HepG2 (cell line): Measurements from ENCODE around the gene HYAL2. TPM values are rescaled to one million over a fixed set of nuclear protein-coding genes. Genes with fewer than 3 reads are reported as not detected.

Source experiments
- ATAC-seq: fragments of 200-7000 bp; cut with Tn5 transposase; 3 replicates; pipeline ENCODE4 v1.9.1; 2020; ENCODE audit warnings: mild to moderate bottlenecking, moderate library complexity
- BruUV-seq: library from RNA; stranded (reverse); fragments of 400-500 nt; replicated peaks from 2 replicates; lab custom pipeline; 2021; lab: Mats Ljungman, UMichigan
- CTCF ChIA-PET: fragments of 300-600 bp; formaldehyde crosslinking; extraction: SDS; loops from one replicate; lab custom pipeline; 2021; ENCODE audit warnings: low total read pairs, inconsistent platforms, low intra/inter-chr PET ratio; lab: Yijun Ruan, JAX
- POLR2A ChIA-PET: fragments of 350-600 bp; sonication (Branson Sonifier 250); formaldehyde crosslinking; loops from one replicate; lab custom pipeline; 2020; ENCODE audit warnings: antibody characterized with exemption, inconsistent platforms; lab: Yijun Ruan, JAX
- DNase-seq: peaks from one replicate; pipeline ENCODE4 v3.0.0-alpha.2; 2015; ENCODE audit warnings: low spot score
- FAIRE-seq: peaks from 3 replicates; lab custom pipeline; 2011; peaks lifted over from hg19 to GRCh38; lab: Jason Lieb, UNC
- H2AFZ ChIP-seq: one replicate; pipeline ENCODE4 v1.6.1; 2011; ENCODE audit warnings: low read length, inconsistent platforms
- H3K27ac ChIP-seq: fragments of 300-600 bp; 3 replicates; pipeline ENCODE4 v1.8.0; 2011; ENCODE audit warnings: mixed run types, mild to moderate bottlenecking, mixed read lengths, low read length, inconsistent platforms; ENCODE audit not compliant: insufficient read depth; ENCODE audit errors: extremely low read length
- H3K27me3 ChIP-seq, 2 experiments: fragments of 200-600 bp in 1 of 2; 2 replicates in 1 of 2; 3 replicates in 1 of 2; pipeline versions ENCODE4 v1.6.0 to v1.8.0; 2011; ENCODE audit warnings: low read length in 2 of 2, mild to moderate bottlenecking in 2 of 2, moderate library complexity in 2 of 2, inconsistent platforms in 1 of 2; ENCODE audit not compliant: insufficient read depth in 2 of 2, control insufficient read depth in 1 of 2
- H3K36me3 ChIP-seq, 2 experiments: fragments of 200-600 bp in 1 of 2; replicated peaks in 1 of 2; 2 replicates in 1 of 2; 3 replicates in 1 of 2; pipeline versions ENCODE4 v1.5.1 to v1.8.0; 2011; ENCODE audit warnings: low read length in 2 of 2, inconsistent platforms in 1 of 2; ENCODE audit not compliant: insufficient read depth in 2 of 2, control insufficient read depth in 1 of 2
- H3K4me1 ChIP-seq: 2 replicates; pipeline ENCODE4 v1.5.1; 2012; ENCODE audit warnings: low read length, inconsistent platforms; ENCODE audit not compliant: insufficient read depth
- H3K4me2 ChIP-seq: 2 replicates; pipeline ENCODE4 v1.6.0; 2011; ENCODE audit warnings: low read depth, low read length, inconsistent platforms
- H3K4me3 ChIP-seq, 3 experiments: fragments of 200-600 bp in 1 of 3; sonication (generic), shearing (Covaris generic) in 1 of 3; replicated peaks in 1 of 3; 2 replicates each; pipeline ENCODE4 v1.5.1; 2011 to 2016; ENCODE audit warnings: low read length in 3 of 3, inconsistent platforms in 2 of 3, low read depth in 2 of 3, mild to moderate bottlenecking in 2 of 3, control low read depth in 1 of 3, mixed read lengths in 1 of 3; ENCODE audit not compliant: insufficient read depth in 1 of 3
- H3K79me2 ChIP-seq: one replicate; pipeline ENCODE4 v1.6.1; 2011; ENCODE audit warnings: low read length, inconsistent platforms; ENCODE audit not compliant: insufficient read depth
- H3K9ac ChIP-seq: 2 replicates; pipeline ENCODE4 v1.6.0; 2011; ENCODE audit warnings: mild to moderate bottlenecking, low read depth, low read length, inconsistent platforms; ENCODE audit not compliant: insufficient read depth
- H3K9me3 ChIP-seq: 2 replicates; pipeline ENCODE4 v1.5.1; 2012; ENCODE audit warnings: mild to moderate bottlenecking, low read length
- H4K20me1 ChIP-seq: 2 replicates; pipeline ENCODE4 v1.6.0; 2011; ENCODE audit warnings: inconsistent platforms, mild to moderate bottlenecking, low read length, moderate library complexity; ENCODE audit not compliant: insufficient read depth
- AGO2 ChIP-seq: fragments of 200-400 bp; formaldehyde crosslinking; optimal IDR thresholded peaks from 2 replicates; pipeline ENCODE3; 2017; ENCODE audit warnings: mild to moderate bottlenecking, low read depth, low read length, moderate library complexity
- RCOR2 ChIP-seq: IDR thresholded peaks from 2 replicates; pipeline ENCODE4 v1.6.1; 2016; ENCODE audit warnings: missing biosample characterization, missing genetic modification reagents
- WGBS: methylation state at CpG from one replicate; pipeline ENCODE4 v1.1.6; 2017; ENCODE audit warnings: low lambda C conversion rate; 5-methylcytosine and 5-hydroxymethylcytosine counted together
- in situ Hi-C: cut with HindIII; loops from 2 replicates; pipeline ENCODE4 v1.10.0; 2017; ENCODE audit warnings: low pct_unique_long_range_greater_than_20kb; ENCODE audit not compliant: extremely low pct_ligation_motif_present
- intact Hi-C: fragments of 100-400 bp; cut with micrococcal nuclease; formaldehyde crosslinking; loops from one replicate; pipeline ENCODE4 v1.10.0; 2022; ENCODE audit not compliant: unreplicated experiment
- polyA plus RNA-seq, 8 experiments: library from polyadenylated mRNA; depleted of rRNA in 3 of 8; stranded (reverse) in 7 of 8; unstranded in 1 of 8; fragments of >200 nt; fragmentation: Illumina TruSeq in 4 of 8; extraction: Trizol in 4 of 8; gene quantifications; 2 replicates each; pipeline versions ENCODE4 v1.2.1 to v1.2.3, GENCODE V29; 2011 to 2016; ENCODE audit warnings: low read depth in 4 of 8, missing spikeins in 1 of 8, mixed read lengths in 1 of 8; ENCODE audit not compliant: insufficient read depth in 1 of 8
- total RNA-seq, 5 experiments: library from RNA; depleted of rRNA; stranded (reverse); fragments of >200 nt; fragmentation: Illumina TruSeq; extraction: Trizol; gene quantifications; 2 replicates each; pipeline ENCODE4 v1.2.3, GENCODE V29; 2016; ENCODE audit warnings: low read depth in 1 of 5
- TF ChIP-seq, protein P1 (sequence below): conservative IDR thresholded peaks from 2 replicates; pipeline ENCODE4 v1.6.1; 2018; ENCODE audit warnings: missing genetic modification reagents

The HYAL2 gene
- total and polyA plus RNA-seq, 2 of the 13 experiments (the other 11 are each of a cell fraction or from before 2014, with no cell fraction given): 76.2 to 102 TPM

DNA sequence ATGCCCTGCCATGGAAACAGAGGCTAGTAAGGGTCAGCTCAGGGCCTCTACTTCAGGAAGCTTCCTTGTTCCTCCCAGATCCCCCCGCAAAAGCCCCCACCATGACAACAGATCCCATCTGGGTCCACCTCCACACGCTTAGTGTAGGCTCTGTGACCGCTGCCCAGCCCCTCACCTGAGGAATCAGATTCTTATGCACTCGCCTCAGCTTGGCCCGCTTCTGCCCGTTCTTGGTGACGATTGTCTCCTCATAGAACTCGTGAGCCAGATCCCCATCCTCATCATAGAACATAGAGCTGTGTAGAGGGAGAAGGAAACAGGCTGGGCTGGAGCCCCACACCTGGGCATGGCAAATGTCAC, 3.6 kb upstream of the HYAL2 start:
- BruUV-seq: no TSS peak
- DNase-seq: no peak
- H3K9ac ChIP-seq: no peak overlapping the region
- H3K27me3 ChIP-seq: no peaks in the 10 kb centered on the region
- H3K4me2 ChIP-seq: no peak overlapping the region
- H3K9me3 ChIP-seq: no peaks in the 10 kb centered on the region
- POLR2A ChIA-PET: interaction anchor here (3.5 kb wide), 1 partner anchor 11 kb away, joined by 66 read pairs; no protein-coding TSS in a partner anchor
- no peak for ATAC-seq
- peaks cover 8 to 28% of the 10 kb centered on the region in 2 experiments for H3K36me3 ChIP-seq
- CTCF ChIA-PET: no interaction called here
- TF ChIP-seq AGO2 (peak; percentile 18), RCOR2 (CRISPR knock-in tag) (no peak)
- peaks cover 60% of the 10 kb centered on the region for H3K4me1 ChIP-seq
- FAIRE-seq: no peak
- intact Hi-C loops: no loop called here
- H3K79me2 ChIP-seq: peaks cover 13% of the 10 kb centered on the region
- WGBS: 87% methylated on average over 8 of the region's 8 CpGs
- H2AFZ ChIP-seq: no peak overlapping the region
- H3K4me3 ChIP-seq: no peak overlapping the region
- H4K20me1 ChIP-seq: no peaks in the 10 kb centered on the region
- H3K27ac ChIP-seq: no peak overlapping the region
- in situ Hi-C loops: no loop called here

GRCh38 chr3:50325497-50326181, 3.1 kb upstream of the HYAL2 start:
- no peak for ATAC-seq
- BruUV-seq: no TSS peak
- no peak overlapping the region for H3K9ac ChIP-seq
- peaks cover 16% of the 10 kb centered on the region for H3K79me2 ChIP-seq
- TF ChIP-seq AGO2: peak; percentile 26
- TF ChIP-seq, protein P1, sequence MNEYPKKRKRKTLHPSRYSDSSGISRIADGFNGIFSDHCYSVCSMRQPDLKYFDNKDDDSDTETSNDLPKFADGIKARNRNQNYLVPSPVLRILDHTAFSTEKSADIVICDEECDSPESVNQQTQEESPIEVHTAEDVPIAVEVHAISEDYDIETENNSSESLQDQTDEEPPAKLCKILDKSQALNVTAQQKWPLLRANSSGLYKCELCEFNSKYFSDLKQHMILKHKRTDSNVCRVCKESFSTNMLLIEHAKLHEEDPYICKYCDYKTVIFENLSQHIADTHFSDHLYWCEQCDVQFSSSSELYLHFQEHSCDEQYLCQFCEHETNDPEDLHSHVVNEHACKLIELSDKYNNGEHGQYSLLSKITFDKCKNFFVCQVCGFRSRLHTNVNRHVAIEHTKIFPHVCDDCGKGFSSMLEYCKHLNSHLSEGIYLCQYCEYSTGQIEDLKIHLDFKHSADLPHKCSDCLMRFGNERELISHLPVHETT (CRISPR knock-in tag): no peak
- no peak overlapping the region for H2AFZ ChIP-seq
- POLR2A ChIA-PET: interaction anchor here (0.5 to 13.0 kb wide), 3 partner anchors 11 to 25 kb away, joined by 4 to 222 read pairs (median 58); partner anchors contain the start of genes HYAL1, HYAL3 and NAA80
- H3K36me3 ChIP-seq: peaks cover 5 to 23% of the 10 kb centered on the region in 2 experiments
- no peak for DNase-seq
- no peak overlapping the region for H3K4me2 ChIP-seq
- no peak overlapping the region for H3K4me3 ChIP-seq
- 90% methylated on average over 6 of the region's 11 CpGs for WGBS
- intact Hi-C loops: no loop called here
- H4K20me1 ChIP-seq: no peaks in the 10 kb centered on the region
- H3K9me3 ChIP-seq: no peaks in the 10 kb centered on the region
- in situ Hi-C loops: no loop called here
- H3K27me3 ChIP-seq: no peaks in the 10 kb centered on the region; a peak in 1 of 5 replicates
- CTCF ChIA-PET: no interaction called here
- H3K27ac ChIP-seq: no peak overlapping the region
- FAIRE-seq: no peak
- H3K4me1 ChIP-seq: peaks cover 60% of the 10 kb centered on the region
